Heart right ventricle (tissue), 16 donors: Measurements from ENCODE around the gene GKN1. TPM values are rescaled to one million over a fixed set of nuclear protein-coding genes. Genes with fewer than 3 reads are reported as not detected.

Source experiments
- ATAC-seq, 8 donors: fragments of 200-7000 bp; cut with Tn5 transposase; one replicate each; pipeline ENCODE4 v1.9.1; 2020; ENCODE audit warnings: mild to moderate bottlenecking in 8 of 8, moderate library complexity in 8 of 8, moderate number of reproducible peaks in 1 of 8
- DNase-seq, 2 donors: peaks; one replicate each; pipeline ENCODE4 v3.0.0-alpha.2; 2020
- H3K27ac ChIP-seq, 10 donors: fragments of 200-600 bp; sonication (generic) in 2 of 10; one replicate each; pipeline versions ENCODE4 v1.5.0 to v1.8.0; 2020 to 2022; ENCODE audit warnings: mild to moderate bottlenecking in 3 of 10
- H3K27me3 ChIP-seq, 7 donors: fragments of 200-600 bp; one replicate each; pipeline ENCODE4 v1.8.0; 2021 to 2022; ENCODE audit warnings: mild to moderate bottlenecking in 2 of 7
- H3K36me3 ChIP-seq, 9 donors: fragments of 200-600 bp; sonication (generic) in 1 of 9; one replicate each; pipeline versions ENCODE4 v1.5.0 to v1.8.0; 2020 to 2022; ENCODE audit warnings: mild to moderate bottlenecking in 2 of 9
- H3K4me1 ChIP-seq, 9 donors: fragments of 200-600 bp; sonication (generic) in 1 of 9; one replicate each; pipeline versions ENCODE4 v1.5.0 to v1.8.0; 2020 to 2022; ENCODE audit warnings: mild to moderate bottlenecking in 4 of 9
- H3K4me3 ChIP-seq, 10 donors: fragments of 200-600 bp; sonication (generic) in 2 of 10; one replicate each; pipeline versions ENCODE4 v1.5.0 to v1.8.0; 2020 to 2022; ENCODE audit warnings: mild to moderate bottlenecking in 7 of 10, moderate library complexity in 2 of 10
- H3K9me3 ChIP-seq, 11 donors: fragments of 200-600 bp in 10 of 11; sonication (generic) in 2 of 11; one replicate each; pipeline versions ENCODE4 v1.5.0 to v1.8.0; 2013 to 2022; ENCODE audit warnings: mild to moderate bottlenecking in 2 of 11, control low read depth in 1 of 11, moderate library complexity in 1 of 11
- CTCF ChIP-seq, 9 donors: fragments of 200-600 bp; sonication (generic) in 2 of 9; IDR thresholded peaks; one replicate each; pipeline versions ENCODE4 v1.5.0 to v1.8.0; 2021 to 2022; ENCODE audit warnings: antibody characterized with exemption in 9 of 9, mild to moderate bottlenecking in 5 of 9, moderate library complexity in 1 of 9
- WGBS, 2 donors: extraction: QIAGEN DNeasy Blood & Tissue Kit; methylation state at CpG; one replicate each; pipeline ENCODE4 v1.1.7; 2013; ENCODE audit warnings: inconsistent platforms in 1 of 2; 5-methylcytosine and 5-hydroxymethylcytosine counted together
- intact Hi-C, 10 donors: fragments of 100-400 bp; cut with DNase I; formaldehyde crosslinking; loops; one replicate each; pipeline versions ENCODE4 v1.11.1 to v1.14.2; 2022
- long read RNA-seq, 3 donors: library from polyadenylated mRNA; unstranded; transcript quantifications; one replicate each; pipeline ENCODE4 v2.0.0, GENCODE V29; 2020 to 2021
- polyA plus RNA-seq, 2 donors: library from polyadenylated mRNA; stranded (reverse); fragments of 200-250 nt; gene quantifications; one replicate each; pipeline ENCODE4 v1.2.3, GENCODE V29; 2013
- total RNA-seq, 10 donors: library from RNA; stranded (reverse); fragmentation: NEBNext Ultra II Directional in 3 of 10; extraction: Animal tissue kit (Norgen Biotek cat#: 25700) in 3 of 10; gene quantifications; one replicate each; pipeline versions ENCODE4 v1.2.1 to v1.2.4, GENCODE V29; 2021 to 2023
- donor health status: Arrhythmogenic right ventricular cardiomyopathy.
- donor health status: ischemic (EF 13 %, LVEDD 7.1; RV severe dilation, severe dysfunction).
- donor health status: healthy with polysubstance abuse.
- donor health status: DM: no; HTN: yes; CAD: no.
- donor health status: DM: no; HTN: no; CAD: no.
- donor health status: ischemic (EF 25% LVEDD 6.9; RV normal size, moderate dysfunction).
- donor health status: ischemic (EF 25% LVEDD 5.7; RV mildly dilated, moderate dysfunction).
- donor health status: healthy.
- donor health status: DM: yes; HTN: yes; CAD: no.
- donor health status: Ischemic cardiomyopathy.
- donor health status: ischemic (EF 35%, LVEDD 5.7; RV mildly dilated, moderate dysfunction).
- donor health status: nonischemic (EF 11% LVEDD 7.7; RV severe dilation, severe dysfunction).
- donor health status: DM: yes; HTN: yes; CAD: no.
- donor health status: PGD.
- donor health status: ischemic (EF 29% LVEDD 5.4; RV normal size, mild dysfunction).
- donor health status: nonischemic (EF 23%, LVEDD 6.1; RV moderate dilation, normal function).

GKN1 gene, protein sequence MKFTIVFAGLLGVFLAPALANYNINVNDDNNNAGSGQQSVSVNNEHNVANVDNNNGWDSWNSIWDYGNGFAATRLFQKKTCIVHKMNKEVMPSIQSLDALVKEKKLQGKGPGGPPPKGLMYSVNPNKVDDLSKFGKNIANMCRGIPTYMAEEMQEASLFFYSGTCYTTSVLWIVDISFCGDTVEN
- total RNA-seq (not detected), polyA plus RNA-seq (under 1 TPM in 1 of 2 donors, not detected in 1; 0.19 TPM)
- long read RNA-seq, donor 1: 0 reads
- long read RNA-seq, donor 2: 0 reads
- long read RNA-seq, donor 3: 0 reads

GRCh38 chr2:68974251-68974650 is at the start of gene GKN1:
Gene GKN1, plus strand, starts transcription at chr2:68974636. Its CDS starts 42 bp downstream, at chr2:68974678.
- H3K4me1 ChIP-seq: no peaks in the 10 kb centered on the region
- 62 to 75% methylated on average over 3 of the region's 3 CpGs for WGBS, 2 donors
- intact Hi-C loops: no loop called here
- H3K9me3 ChIP-seq: no peaks in the 10 kb centered on the region
- peaks cover 0 to 28% (median 8%) of the 10 kb centered on the region in 7 donors for H3K27me3 ChIP-seq
- TF ChIP-seq CTCF (IDR thresholded peaks at IDR 0.05): no peak
- H3K36me3 ChIP-seq: no peaks in the 10 kb centered on the region
- DNase-seq (no peak), ATAC-seq (no peak)
- no peak within 1 kb of the TSS for H3K27ac ChIP-seq
- H3K4me3 ChIP-seq: no peak within 1 kb of the TSS

- no peak overlapping the region for H3K27ac ChIP-seq
- no peaks in the 10 kb centered on the region for H3K36me3 ChIP-seq
- DNase-seq (peak in 1 of 2 donors; percentile 35), ATAC-seq (peak in 6 of 8 donors; percentile 51 to 70 (median 59))
- no peaks in the 10 kb centered on the region for H3K9me3 ChIP-seq
- H3K4me3 ChIP-seq: no peak overlapping the region
- intact Hi-C loops: loop anchor here (1.0 to 10.0 kb wide), 10 partner anchors 173 to 461 kb away; partner anchors contain the start of genes APLF (in 6 of the 10) and FBXO48 (in 6 of the 10)
- peak; percentile 64 to 89 (median 82) for TF ChIP-seq CTCF (IDR thresholded peaks at IDR 0.05)
- H3K27me3 ChIP-seq: peaks cover 0 to 22% (median 0%) of the 10 kb centered on the region in 7 donors
- peaks cover 0 to 4% (median 0%) of the 10 kb centered on the region in 9 donors for H3K4me1 ChIP-seq
- WGBS, 2 donors: 40 to 45% methylated on average over 9 of the region's 9 CpGs
Observed at GRCh38 chr2:68925295-68925896, 49.0 kb upstream of the GKN1 start.

DNA sequence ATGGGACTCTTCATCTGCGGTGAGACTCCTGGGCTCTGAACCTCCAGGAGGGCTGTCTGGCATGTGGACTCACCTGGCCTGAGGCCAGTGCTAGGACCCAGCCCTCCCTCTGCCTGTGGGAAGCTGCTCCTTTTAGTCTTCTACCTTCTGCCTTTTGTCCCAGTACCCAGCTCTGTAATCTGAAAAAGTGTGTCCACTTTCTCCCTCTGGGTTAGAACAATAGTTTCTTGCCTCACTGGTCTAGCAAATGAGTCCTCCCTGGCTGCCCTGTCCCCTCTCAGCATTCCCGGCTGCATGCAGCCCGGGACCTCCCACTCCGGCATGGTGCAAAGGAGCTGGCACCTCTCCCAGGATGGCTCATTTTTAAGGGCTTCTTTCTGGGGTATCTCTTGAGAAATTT is 47.6 kb upstream of the GKN1 start:
- no peak for TF ChIP-seq CTCF (IDR thresholded peaks at IDR 0.05)
- WGBS, 2 donors: 64 to 70% methylated on average over 4 of the region's 4 CpGs
- Histone ChIP-seq H3K4me3 (no peak overlapping the region), H3K27me3 (peaks cover 0 to 22% (median 0%) of the 10 kb centered on the region in 7 donors), H3K27ac (no peak overlapping the region), H3K36me3 (no peaks in the 10 kb centered on the region), H3K4me1 (peaks cover 0 to 4% (median 0%) of the 10 kb centered on the region in 9 donors), H3K9me3 (no peaks in the 10 kb centered on the region)
- ATAC-seq: no peak
- intact Hi-C loops: loop anchor here (5.0 to 10.0 kb wide), 8 partner anchors 174 to 462 kb away; partner anchors contain the start of genes APLF (in 6 of the 10) and FBXO48 (in 6 of the 10)
- DNase-seq: no peak

GRCh38 chr2:68931149-68931711 is 43.2 kb upstream of the GKN1 start:
- no peak for TF ChIP-seq CTCF (IDR thresholded peaks at IDR 0.05)
- Histone ChIP-seq H3K4me3 (no peak overlapping the region), H3K9me3 (no peaks in the 10 kb centered on the region), H3K27me3 (peaks cover 0 to 15% (median 0%) of the 10 kb centered on the region in 7 donors), H3K36me3 (no peaks in the 10 kb centered on the region), H3K4me1 (peaks cover 0 to 3% (median 0%) of the 10 kb centered on the region in 9 donors), H3K27ac (no peak overlapping the region)
- DNase-seq: no peak
- ATAC-seq: no peak
- 87 to 89% methylated on average over 3 of the region's 3 CpGs for WGBS, 2 donors
- intact Hi-C loops: no loop called here
